ENCODE data around the gene HTR2A. TPM values are rescaled to one million over a fixed set of nuclear protein-coding genes. Genes with fewer than 3 reads are reported as not detected.

HTR2A gene
- total and polyA plus RNA-seq, 8 donors, result 0.29 to 1.8 (median 0.75) TPM

GRCh38 chr13:46866150-46866549, 30.7 kb downstream of the HTR2A start:
- Histone ChIP-seq H3K27ac (peak overlapping the region; percentile 35 to 36), H3K27me3 (no peaks in the 10 kb centered on the region), H3K9me3 (no peaks in the 10 kb centered on the region), H3K4me3 (no peak overlapping the region), H3K4me1 (peaks cover 9 to 12% of the 10 kb centered on the region in 2 donors), H3K36me3 (no peaks in the 10 kb centered on the region)
- DNase-seq (peak in 3 of 4 donors; percentile 77 to 88 (median 78)), ATAC-seq (peak; percentile 99)
- TF ChIP-seq CTCF (IDR thresholded peaks at IDR 0.05), result no peak
- intact Hi-C loops (cut with DNase I), result no loop called here

GRCh38 chr13:46864941-46865340, 31.9 kb downstream of the HTR2A start:
- no peak overlapping the region for H3K4me3 ChIP-seq
- DNase-seq (no peak), ATAC-seq (no peak)
- no peak overlapping the region for H3K27ac ChIP-seq
- no peaks in the 10 kb centered on the region for H3K36me3 ChIP-seq
- H3K9me3 ChIP-seq, result no peaks in the 10 kb centered on the region
- intact Hi-C loops (cut with DNase I), result no loop called here
- no peaks in the 10 kb centered on the region for H3K27me3 ChIP-seq
- no peak for TF ChIP-seq CTCF (IDR thresholded peaks at IDR 0.05)
- peaks cover 9 to 12% of the 10 kb centered on the region in 2 donors for H3K4me1 ChIP-seq

GRCh38 chr13:46861959-46862358, 34.9 kb downstream of the HTR2A start:
- H3K27me3 ChIP-seq, result no peaks in the 10 kb centered on the region
- no peaks in the 10 kb centered on the region for H3K9me3 ChIP-seq
- H3K4me3 ChIP-seq, result no peak overlapping the region
- no peaks in the 10 kb centered on the region for H3K36me3 ChIP-seq
- no peak overlapping the region for H3K27ac ChIP-seq
- TF ChIP-seq CTCF (IDR thresholded peaks at IDR 0.05), result no peak
- peaks cover 9 to 12% of the 10 kb centered on the region in 2 donors for H3K4me1 ChIP-seq
- DNase-seq (no peak), ATAC-seq (no peak)
- intact Hi-C loops (cut with DNase I), result no loop called here

GRCh38 chr13:46860722-46861121, 36.1 kb downstream of the HTR2A start:
- TF ChIP-seq CTCF (IDR thresholded peaks at IDR 0.05), result no peak
- no peak overlapping the region for H3K27ac ChIP-seq
- H3K27me3 ChIP-seq, result no peaks in the 10 kb centered on the region
- peaks cover 5 to 6% of the 10 kb centered on the region in 2 donors for H3K4me1 ChIP-seq
- H3K36me3 ChIP-seq, result no peaks in the 10 kb centered on the region
- no peaks in the 10 kb centered on the region for H3K9me3 ChIP-seq
- no peak overlapping the region for H3K4me3 ChIP-seq
- no peak for DNase-seq
- intact Hi-C loops (cut with DNase I), result no loop called here
- ATAC-seq, result no peak

- H3K9me3 ChIP-seq, result no peaks in the 10 kb centered on the region
- H3K36me3 ChIP-seq, result no peaks in the 10 kb centered on the region
- no peak overlapping the region for H3K4me3 ChIP-seq
- ATAC-seq (no peak), DNase-seq (no peak)
- TF ChIP-seq CTCF (IDR thresholded peaks at IDR 0.05), result no peak
- H3K4me1 ChIP-seq, result no peaks in the 10 kb centered on the region
- intact Hi-C loops (cut with DNase I), result no loop called here
- no peak overlapping the region for H3K27ac ChIP-seq
- no peaks in the 10 kb centered on the region for H3K27me3 ChIP-seq
These were observed 38.1 kb downstream of the HTR2A start for GRCh38 chr13:46858776-46859175.
